ENCODE measurements around the gene AUTS2.

Gene AUTS2

GRCh38 chr7:70340236-70340635 is 742.0 kb downstream of the AUTS2 start:
- no peak for TF ChIP-seq CTCF (IDR thresholded peaks at IDR 0.05; ENCODE audit: low read depth, low read length)
- H3K4me3 ChIP-seq (replicated peaks in 1 of 2; ENCODE audit: low read depth in 2 of 2, low read length in 2 of 2), result no peak overlapping the region

GRCh38 chr7:70341446-70341845 is 743.2 kb downstream of the AUTS2 start:
- no peak for DNase-seq (ENCODE audit: low read depth in 2 of 2)
- TF ChIP-seq CTCF (IDR thresholded peaks at IDR 0.05; ENCODE audit: low read depth, low read length), result no peak
- no peak overlapping the region for H3K4me3 ChIP-seq (replicated peaks in 1 of 2; ENCODE audit: low read depth in 2 of 2, low read length in 2 of 2)

More at GRCh38 chr7:70340236-70340635, 742.0 kb downstream of the AUTS2 start:
- DNase-seq (ENCODE audit: low read depth in 2 of 2), result no peak

- DNase-seq (ENCODE audit: low read depth in 2 of 2), result no peak
- TF ChIP-seq CTCF (IDR thresholded peaks at IDR 0.05; ENCODE audit: low read depth, low read length), result no peak
- no peak overlapping the region for H3K4me3 ChIP-seq (replicated peaks in 1 of 2; ENCODE audit: low read depth in 2 of 2, low read length in 2 of 2)
These were observed 745.2 kb downstream of the AUTS2 start for GRCh38 chr7:70343519-70343918.

- no peak overlapping the region for H3K4me3 ChIP-seq (replicated peaks in 1 of 2; ENCODE audit: low read depth in 2 of 2, low read length in 2 of 2)
- DNase-seq (ENCODE audit: low read depth in 2 of 2), result no peak
- TF ChIP-seq CTCF (IDR thresholded peaks at IDR 0.05; ENCODE audit: low read depth, low read length), result no peak
These were observed 746.5 kb downstream of the AUTS2 start for GRCh38 chr7:70344726-70345125.

GRCh38 chr7:70346844-70347462 is 748.7 kb downstream of the AUTS2 start:
- DNase-seq (ENCODE audit: low read depth in 2 of 2), result no peak
- H3K4me3 ChIP-seq (replicated peaks in 1 of 2; ENCODE audit: low read depth in 2 of 2, low read length in 2 of 2), result no peak overlapping the region
- no peak for TF ChIP-seq CTCF (IDR thresholded peaks at IDR 0.05; ENCODE audit: low read depth, low read length)

- no peak for TF ChIP-seq CTCF (IDR thresholded peaks at IDR 0.05; ENCODE audit: low read depth, low read length)
- no peak overlapping the region for H3K4me3 ChIP-seq (replicated peaks in 1 of 2; ENCODE audit: low read depth in 2 of 2, low read length in 2 of 2)
- DNase-seq (ENCODE audit: low read depth in 2 of 2), result no peak
These were observed 749.4 kb downstream of the AUTS2 start for GRCh38 chr7:70347463-70348254.
